Hematopoietic multipotent progenitor cell treated with erythropoietin and hydrocortisone succinate and interleukin-3 and kit ligand, for 15 days (in vitro differentiated cells): Measurements from ENCODE around the gene TIMM50.
A peak's percentile ranks its signal among the peaks of the same experiment; 100 is the strongest.

ENCODE experiments used
- DNase-seq: peaks from one replicate; pipeline ENCODE4 v3.0.0-alpha.2; 2015; ENCODE audit warnings: low spot score

TIMM50 gene

GRCh38 chr19:39533003-39533512 lies 52.4 kb downstream of the TIMM50 start:
- no peak for DNase-seq

DNA sequence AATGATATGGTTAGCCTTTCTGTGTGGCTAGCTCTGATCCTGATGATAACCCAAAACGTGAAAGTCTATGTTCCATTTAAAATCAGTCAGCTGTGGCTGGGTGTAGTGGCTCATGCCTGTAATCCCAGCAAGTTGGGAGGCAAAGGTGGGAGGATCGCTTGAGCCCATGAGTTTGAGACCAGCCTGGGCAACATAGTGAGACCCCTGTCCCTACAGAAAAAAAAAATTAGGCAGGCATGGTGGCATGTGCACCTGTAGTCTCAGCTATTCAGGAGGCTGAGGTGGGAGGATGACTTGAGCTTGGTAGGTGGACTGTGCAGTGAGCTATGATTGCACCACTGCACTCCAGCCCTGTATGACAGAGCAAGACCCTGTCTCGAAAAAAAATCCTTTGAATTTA lies 53.2 kb downstream of the TIMM50 start:
- DNase-seq: no peak

GRCh38 chr19:39539165-39539517 lies 58.5 kb downstream of the TIMM50 start:
- DNase-seq: no peak

- peak; percentile 94 for DNase-seq
Measured at GRCh38 chr19:39539518-39540332, 59.1 kb downstream of the TIMM50 start, which contains the start of gene EID2. Gene EID2 (minus strand): TSS chr19:39540161. CDS start chr19:39540079, 82 bp downstream.

- no peak for DNase-seq
Measured at GRCh38 chr19:39540333-39540673, 59.7 kb downstream of the TIMM50 start.
